ENCODE data around the gene KDM4B. TPM values are rescaled to one million over a fixed set of nuclear protein-coding genes. Genes with fewer than 3 reads are reported as not detected.

KDM4B gene
- polyA plus RNA-seq, 3 donors = 6.4 to 22.7 (median 12.7) TPM

- peaks cover 9 to 26% of the 10 kb centered on the region in 2 donors for H3K36me3 Mint-ChIP-seq
- 92% methylated on average over 18 of the region's 18 CpGs for WGBS (ENCODE audit: insufficient coverage)
- H3K9ac ChIP-seq (ENCODE audit: insufficient read depth, low read length, poor library complexity, severe bottlenecking) = no peak overlapping the region
- no peaks in the 10 kb centered on the region for H3K4me1 ChIP-seq (ENCODE audit: control insufficient read depth in 1 of 2, insufficient read depth in 2 of 2, low read length in 2 of 2)
- H3K9me3 Mint-ChIP-seq = peaks cover 0 to 6% (median 0%) of the 10 kb centered on the region in 7 donors
- H3K27ac Mint-ChIP-seq = peak overlapping the region in 1 of 7 donors; percentile 8
- peaks cover 76% of the 10 kb centered on the region for H3K79me2 ChIP-seq (ENCODE audit: insufficient read depth, low read length)
- H3K36me3 ChIP-seq (replicated peaks in 1 of 2; ENCODE audit: control insufficient read depth in 1 of 2, insufficient read depth in 2 of 2, low read length in 2 of 2) = peaks cover 2 to 13% of the 10 kb centered on the region in 2 donors
- no peak overlapping the region for H3K4me2 ChIP-seq (replicated peaks; ENCODE audit: extremely low read depth, low read length, poor library complexity, severe bottlenecking)
- TF ChIP-seq CTCF (IDR thresholded peaks at IDR 0.05) = no peak
- no peak overlapping the region for H3K4me3 Mint-ChIP-seq
- no peaks in the 10 kb centered on the region for H3K4me1 Mint-ChIP-seq
- H3K27me3 ChIP-seq (ENCODE audit: control insufficient read depth in 2 of 2, insufficient read depth in 2 of 2, low read length in 2 of 2) = no peaks in the 10 kb centered on the region
- peaks cover 0 to 3% (median 1%) of the 10 kb centered on the region in 3 donors for H3K27me3 Mint-ChIP-seq (ENCODE audit: low read depth in 3 of 3)
- no peak for DNase-seq
- H3K9me3 ChIP-seq (replicated peaks in 1 of 2; ENCODE audit: control insufficient read depth in 1 of 2, insufficient read depth in 1 of 2, low read length in 2 of 2) = no peaks in the 10 kb centered on the region
- H2AFZ ChIP-seq (ENCODE audit: insufficient read depth, low read depth, low read length, poor library complexity, severe bottlenecking) = no peak overlapping the region
- H3K4me3 ChIP-seq (replicated peaks in 1 of 3; ENCODE audit: low read depth in 2 of 3, low read length in 3 of 3) = no peak overlapping the region
- no peak overlapping the region for H3K27ac ChIP-seq (ENCODE audit: low read depth in 1 of 2, low read length in 2 of 2)
- intact Hi-C loops (cut with micrococcal nuclease) = no loop called here
- H4K20me1 ChIP-seq (ENCODE audit: insufficient read depth, low read length) = peaks cover 100% of the 10 kb centered on the region
Observed at GRCh38 chr19:5003781-5004180, 34.9 kb downstream of the KDM4B start.

DNA sequence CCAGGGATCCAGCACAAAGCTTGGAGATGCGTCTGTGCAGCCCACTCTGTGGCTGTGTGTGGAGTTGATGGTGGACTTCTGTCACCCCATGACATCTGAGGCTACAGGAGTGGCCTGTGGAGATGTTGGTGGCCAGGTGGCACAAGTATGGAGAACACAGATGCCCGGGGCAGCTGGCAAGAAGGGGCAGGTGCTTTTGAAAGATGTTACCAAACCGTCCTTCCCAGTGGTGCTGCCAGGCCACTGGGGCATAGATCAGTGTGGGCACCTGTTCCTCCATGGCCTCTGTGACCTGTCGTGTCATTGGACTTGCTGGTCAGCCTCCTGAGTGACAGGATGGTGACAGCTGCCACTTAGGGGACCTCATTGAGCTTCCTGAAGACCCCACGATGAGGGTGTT is 36.2 kb downstream of the KDM4B start:
- no peaks in the 10 kb centered on the region for H3K9me3 ChIP-seq (replicated peaks in 1 of 2; ENCODE audit: control insufficient read depth in 1 of 2, insufficient read depth in 1 of 2, low read length in 2 of 2)
- no peaks in the 10 kb centered on the region for H3K4me1 ChIP-seq (ENCODE audit: control insufficient read depth in 1 of 2, insufficient read depth in 2 of 2, low read length in 2 of 2)
- H3K27ac ChIP-seq (ENCODE audit: low read depth in 1 of 2, low read length in 2 of 2) = no peak overlapping the region
- Mint-ChIP-seq H3K4me3 (no peak overlapping the region), H3K27ac (no peak overlapping the region), H3K9me3 (peaks cover 0 to 6% (median 0%) of the 10 kb centered on the region in 7 donors), H3K4me1 (peaks cover 1% of the 10 kb centered on the region), H3K36me3 (peaks cover 14 to 28% of the 10 kb centered on the region in 2 donors), H3K27me3 (ENCODE audit: low read depth in 3 of 3) (peaks cover 0 to 3% (median 1%) of the 10 kb centered on the region in 3 donors)
- no peak for TF ChIP-seq CTCF (IDR thresholded peaks at IDR 0.05)
- no peak overlapping the region for H3K9ac ChIP-seq (ENCODE audit: insufficient read depth, low read length, poor library complexity, severe bottlenecking)
- peaks cover 2 to 18% of the 10 kb centered on the region in 2 donors for H3K36me3 ChIP-seq (replicated peaks in 1 of 2; ENCODE audit: control insufficient read depth in 1 of 2, insufficient read depth in 2 of 2, low read length in 2 of 2)
- intact Hi-C loops (cut with micrococcal nuclease) = no loop called here
- no peak for DNase-seq
- H3K27me3 ChIP-seq (ENCODE audit: control insufficient read depth in 2 of 2, insufficient read depth in 2 of 2, low read length in 2 of 2) = no peaks in the 10 kb centered on the region
- H3K4me2 ChIP-seq (replicated peaks; ENCODE audit: extremely low read depth, low read length, poor library complexity, severe bottlenecking) = no peak overlapping the region
- peaks cover 100% of the 10 kb centered on the region for H4K20me1 ChIP-seq (ENCODE audit: insufficient read depth, low read length)
- no peak overlapping the region for H3K4me3 ChIP-seq (replicated peaks in 1 of 3; ENCODE audit: low read depth in 2 of 3, low read length in 3 of 3)
- no peak overlapping the region for H2AFZ ChIP-seq (ENCODE audit: insufficient read depth, low read depth, low read length, poor library complexity, severe bottlenecking)
- H3K79me2 ChIP-seq (ENCODE audit: insufficient read depth, low read length) = peaks cover 78% of the 10 kb centered on the region
- WGBS (ENCODE audit: insufficient coverage) = 90% methylated on average over 5 of the region's 5 CpGs

All from CD14-positive monocyte (primary cell).